Activated T-helper 2 cell treated with anti-CD3 and anti-CD28 coated beads, Interferon-gamma antibody, Interleukin-2, Interleukin-4, amounts not matched to agents 10 μg/mL and 5 μg/mL and 100 μg/mL, durations not matched to agents 14 hours and 24 hours and 36 hours (primary cell): ENCODE data around the gene PILRA. TPM values are rescaled to one million over a fixed set of nuclear protein-coding genes. Genes with fewer than 3 reads are reported as not detected.
"Not testable (repeated sequence)": the region's sequence is repeated elsewhere in the genome, so short reads cannot be mapped to it uniquely, and the experiment has no call there.

Source experiments
- DNase-seq: peaks from one replicate; pipeline ENCODE4 v3.0.0; 2021; ENCODE audit warnings: low spot score
- H3K27ac Mint-ChIP-seq: one replicate; pipeline ENCODE4 v1.8.0; 2021; ENCODE audit warnings: mixed read lengths
- H3K27me3 Mint-ChIP-seq: one replicate; pipeline ENCODE4 v1.8.0; 2021; ENCODE audit warnings: low read depth, mixed read lengths
- H3K36me3 Mint-ChIP-seq: one replicate; pipeline ENCODE4 v1.8.0; 2021; ENCODE audit warnings: low read depth, mixed read lengths
- H3K4me1 Mint-ChIP-seq: one replicate; pipeline ENCODE4 v1.8.0; 2021; ENCODE audit warnings: low read depth, mixed read lengths
- H3K4me3 Mint-ChIP-seq: one replicate; pipeline ENCODE4 v1.8.0; 2021; ENCODE audit warnings: low read depth, mild to moderate bottlenecking, moderate library complexity, mixed read lengths
- H3K9me3 Mint-ChIP-seq: one replicate; pipeline ENCODE4 v1.8.0; 2021; ENCODE audit warnings: mixed read lengths
- intact Hi-C: fragments of 100-400 bp; cut with micrococcal nuclease; formaldehyde crosslinking; loops from one replicate; pipeline ENCODE4 v1.15.1; 2023
- total RNA-seq: library from RNA; stranded (reverse); gene quantifications from 2 replicates; pipeline ENCODE4 v1.2.3, GENCODE V29; 2022

Gene PILRA
- total RNA-seq, 1 donor from 2014 or later = 12.3 TPM

GRCh38 chr7:100373870-100374598, 747 bp downstream of the PILRA start:
- DNase-seq, intact Hi-C loops, H3K36me3 Mint-ChIP-seq, H3K27me3 Mint-ChIP-seq, H3K9me3 Mint-ChIP-seq, H3K4me3 Mint-ChIP-seq, H3K27ac Mint-ChIP-seq: not testable (repeated sequence)
- H3K4me1 Mint-ChIP-seq = peaks cover 11% of the 10 kb centered on the region

- Mint-ChIP-seq H3K4me1 (peaks cover 11% of the 10 kb centered on the region), H3K9me3 (no peaks in the 10 kb centered on the region), H3K27ac (no peak overlapping the region), H3K27me3 (no peaks in the 10 kb centered on the region), H3K4me3 (no peak overlapping the region), H3K36me3 (no peaks in the 10 kb centered on the region)
- intact Hi-C loops = no loop called here
- no peak for DNase-seq
Measured at GRCh38 chr7:100374601-100375000, 1.3 kb downstream of the PILRA start.

GRCh38 chr7:100376066-100376465, 2.8 kb downstream of the PILRA start:
- intact Hi-C loops = no loop called here
- no peak overlapping the region for H3K27ac Mint-ChIP-seq
- H3K9me3 Mint-ChIP-seq = no peaks in the 10 kb centered on the region
- H3K4me1 Mint-ChIP-seq = peaks cover 11% of the 10 kb centered on the region
- no peak for DNase-seq
- no peaks in the 10 kb centered on the region for H3K27me3 Mint-ChIP-seq
- H3K36me3 Mint-ChIP-seq = no peaks in the 10 kb centered on the region
- no peak overlapping the region for H3K4me3 Mint-ChIP-seq

GRCh38 chr7:100378114-100378755, 4.9 kb downstream of the PILRA start:
- Mint-ChIP-seq H3K36me3 (no peaks in the 10 kb centered on the region), H3K27me3 (peaks cover 3% of the 10 kb centered on the region), H3K4me3 (no peak overlapping the region), H3K27ac (no peak overlapping the region), H3K9me3 (no peaks in the 10 kb centered on the region), H3K4me1 (peaks cover 9% of the 10 kb centered on the region)
- no peak for DNase-seq
- intact Hi-C loops = no loop called here

- intact Hi-C loops = no loop called here
- peaks cover 3% of the 10 kb centered on the region for H3K27me3 Mint-ChIP-seq
- H3K27ac Mint-ChIP-seq = no peak overlapping the region
- peaks cover 9% of the 10 kb centered on the region for H3K4me1 Mint-ChIP-seq
- H3K36me3 Mint-ChIP-seq = no peaks in the 10 kb centered on the region
- no peaks in the 10 kb centered on the region for H3K9me3 Mint-ChIP-seq
- no peak overlapping the region for H3K4me3 Mint-ChIP-seq
- DNase-seq = no peak
Measured at GRCh38 chr7:100380196-100380595, 6.9 kb downstream of the PILRA start.

- H3K4me3 Mint-ChIP-seq, H3K4me1 Mint-ChIP-seq, DNase-seq, H3K36me3 Mint-ChIP-seq, H3K27me3 Mint-ChIP-seq, intact Hi-C loops, H3K27ac Mint-ChIP-seq, H3K9me3 Mint-ChIP-seq: not testable (repeated sequence)
Measured at GRCh38 chr7:100381531-100382233, 8.4 kb downstream of the PILRA start.

- H3K4me1 Mint-ChIP-seq, H3K27ac Mint-ChIP-seq, intact Hi-C loops, H3K4me3 Mint-ChIP-seq, DNase-seq, H3K36me3 Mint-ChIP-seq, H3K9me3 Mint-ChIP-seq, H3K27me3 Mint-ChIP-seq: not testable (repeated sequence)
Measured at GRCh38 chr7:100382234-100382853, 9.1 kb downstream of the PILRA start.

- no peak for DNase-seq
- H3K27me3 Mint-ChIP-seq = peaks cover 14% of the 10 kb centered on the region
- no peak overlapping the region for H3K4me3 Mint-ChIP-seq
- no peak overlapping the region for H3K27ac Mint-ChIP-seq
- H3K4me1 Mint-ChIP-seq = peaks cover 9% of the 10 kb centered on the region
- H3K9me3 Mint-ChIP-seq = no peaks in the 10 kb centered on the region
- no peaks in the 10 kb centered on the region for H3K36me3 Mint-ChIP-seq
- intact Hi-C loops = no loop called here
Measured at GRCh38 chr7:100384628-100385294, 11.5 kb downstream of the PILRA start.

GRCh38 chr7:100386940-100387339, 13.7 kb downstream of the PILRA start:
- no peaks in the 10 kb centered on the region for H3K9me3 Mint-ChIP-seq
- no peak overlapping the region for H3K27ac Mint-ChIP-seq
- intact Hi-C loops = no loop called here
- DNase-seq = no peak
- H3K4me3 Mint-ChIP-seq = no peak overlapping the region
- H3K36me3 Mint-ChIP-seq = no peaks in the 10 kb centered on the region
- peaks cover 9% of the 10 kb centered on the region for H3K4me1 Mint-ChIP-seq
- H3K27me3 Mint-ChIP-seq = peaks cover 27% of the 10 kb centered on the region

GRCh38 chr7:100387695-100388094, 14.4 kb downstream of the PILRA start:
- Mint-ChIP-seq H3K27me3 (peaks cover 34% of the 10 kb centered on the region), H3K36me3 (no peaks in the 10 kb centered on the region), H3K4me3 (no peak overlapping the region), H3K27ac (no peak overlapping the region), H3K9me3 (no peaks in the 10 kb centered on the region), H3K4me1 (peaks cover 13% of the 10 kb centered on the region)
- no peak for DNase-seq
- intact Hi-C loops = no loop called here

- H3K4me3 Mint-ChIP-seq = no peak overlapping the region
- no peak overlapping the region for H3K27ac Mint-ChIP-seq
- no peaks in the 10 kb centered on the region for H3K36me3 Mint-ChIP-seq
- intact Hi-C loops = no loop called here
- H3K27me3 Mint-ChIP-seq = peaks cover 40% of the 10 kb centered on the region
- H3K9me3 Mint-ChIP-seq = no peaks in the 10 kb centered on the region
- H3K4me1 Mint-ChIP-seq = peaks cover 12% of the 10 kb centered on the region
- DNase-seq = no peak
Measured at GRCh38 chr7:100389437-100390088, 16.3 kb downstream of the PILRA start.

GRCh38 chr7:100390286-100391009, 17.2 kb downstream of the PILRA start:
- no peaks in the 10 kb centered on the region for H3K9me3 Mint-ChIP-seq
- no peak for DNase-seq
- peaks cover 40% of the 10 kb centered on the region for H3K27me3 Mint-ChIP-seq
- H3K36me3 Mint-ChIP-seq = no peaks in the 10 kb centered on the region
- no peak overlapping the region for H3K27ac Mint-ChIP-seq
- peaks cover 10% of the 10 kb centered on the region for H3K4me1 Mint-ChIP-seq
- intact Hi-C loops = no loop called here
- no peak overlapping the region for H3K4me3 Mint-ChIP-seq
